Activated T-helper 2 cell treated with anti-CD3 and anti-CD28 coated beads, Interferon-gamma antibody, Interleukin-2, Interleukin-4, amounts not matched to agents 10 μg/mL and 5 μg/mL and 100 μg/mL, durations not matched to agents 14 hours and 24 hours and 36 hours (primary cell): ENCODE results near the gene VEPH1. TPM values are rescaled to one million over a fixed set of nuclear protein-coding genes. Genes with fewer than 3 reads are reported as not detected.

Experiments used
- DNase-seq: peaks from one replicate; pipeline ENCODE4 v3.0.0; 2021; ENCODE audit warnings: low spot score
- H3K27ac Mint-ChIP-seq: one replicate; pipeline ENCODE4 v1.8.0; 2021; ENCODE audit warnings: mixed read lengths
- H3K27me3 Mint-ChIP-seq: one replicate; pipeline ENCODE4 v1.8.0; 2021; ENCODE audit warnings: low read depth, mixed read lengths
- H3K36me3 Mint-ChIP-seq: one replicate; pipeline ENCODE4 v1.8.0; 2021; ENCODE audit warnings: low read depth, mixed read lengths
- H3K4me1 Mint-ChIP-seq: one replicate; pipeline ENCODE4 v1.8.0; 2021; ENCODE audit warnings: low read depth, mixed read lengths
- H3K4me3 Mint-ChIP-seq: one replicate; pipeline ENCODE4 v1.8.0; 2021; ENCODE audit warnings: low read depth, mild to moderate bottlenecking, moderate library complexity, mixed read lengths
- H3K9me3 Mint-ChIP-seq: one replicate; pipeline ENCODE4 v1.8.0; 2021; ENCODE audit warnings: mixed read lengths
- intact Hi-C: fragments of 100-400 bp; cut with micrococcal nuclease; formaldehyde crosslinking; loops from one replicate; pipeline ENCODE4 v1.15.1; 2023
- total RNA-seq: library from RNA; stranded (reverse); gene quantifications from 2 replicates; pipeline ENCODE4 v1.2.3, GENCODE V29; 2022

Gene VEPH1
- total RNA-seq, 1 donor from 2014 or later = not detected

DNA sequence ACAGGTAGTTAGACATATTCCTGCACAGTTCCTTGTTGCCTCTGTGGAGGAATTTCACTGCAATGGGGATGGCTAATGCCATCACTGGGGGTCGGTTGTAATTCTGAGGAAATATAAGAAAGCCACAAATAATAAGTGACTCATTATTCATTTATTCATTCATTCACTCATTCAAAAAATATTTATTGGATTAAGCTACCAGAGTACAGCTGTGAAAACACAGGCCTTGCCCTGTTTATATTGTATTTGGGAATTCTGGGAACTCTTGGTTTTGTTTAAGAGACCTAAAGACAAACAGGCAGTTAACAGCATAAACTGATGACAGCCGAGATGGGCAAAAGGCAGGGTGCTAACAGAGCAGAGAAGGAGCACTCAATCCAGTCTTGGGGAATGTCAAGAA is 43.0 kb downstream of the VEPH1 start:
- H3K36me3 Mint-ChIP-seq = no peaks in the 10 kb centered on the region
- intact Hi-C loops = no loop called here
- peaks cover 2% of the 10 kb centered on the region for H3K27me3 Mint-ChIP-seq

DNA sequence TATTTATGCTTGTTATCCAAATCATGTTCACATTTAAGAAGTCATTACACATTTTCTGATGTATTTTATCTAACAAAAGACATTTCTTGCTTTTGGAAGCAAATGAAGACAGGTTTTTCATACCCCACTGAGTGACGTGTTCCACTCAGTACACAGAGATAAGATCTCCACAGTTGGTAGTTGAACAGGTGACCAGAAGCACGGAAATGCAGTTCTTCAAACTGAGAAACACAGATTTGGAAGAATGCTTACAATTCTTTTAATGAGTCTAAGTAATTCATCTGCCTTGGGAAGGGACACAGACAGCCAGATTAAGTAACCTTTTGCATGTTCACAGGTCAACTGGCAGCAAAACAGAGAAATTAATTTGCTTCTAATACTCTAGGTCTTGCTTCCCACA is 43.5 kb downstream of the VEPH1 start:
- no peak for DNase-seq
- no peaks in the 10 kb centered on the region for H3K4me1 Mint-ChIP-seq
- no peaks in the 10 kb centered on the region for H3K9me3 Mint-ChIP-seq
- no peaks in the 10 kb centered on the region for H3K36me3 Mint-ChIP-seq
- no peak overlapping the region for H3K27ac Mint-ChIP-seq
- intact Hi-C loops = no loop called here
- peaks cover 2% of the 10 kb centered on the region for H3K27me3 Mint-ChIP-seq
- no peak overlapping the region for H3K4me3 Mint-ChIP-seq

More for the DNA sequence above, 43.0 kb downstream of the VEPH1 start:
- Mint-ChIP-seq H3K4me1 (no peaks in the 10 kb centered on the region), H3K4me3 (no peak overlapping the region), H3K27ac (no peak overlapping the region), H3K9me3 (no peaks in the 10 kb centered on the region)
- DNase-seq = no peak

- Mint-ChIP-seq H3K36me3 (no peaks in the 10 kb centered on the region), H3K9me3 (no peaks in the 10 kb centered on the region), H3K4me1 (no peaks in the 10 kb centered on the region), H3K27ac (no peak overlapping the region), H3K27me3 (peaks cover 12% of the 10 kb centered on the region), H3K4me3 (no peak overlapping the region)
- no peak for DNase-seq
- intact Hi-C loops = no loop called here
Observed at GRCh38 chr3:157453824-157454223, 49.4 kb downstream of the VEPH1 start.

DNA sequence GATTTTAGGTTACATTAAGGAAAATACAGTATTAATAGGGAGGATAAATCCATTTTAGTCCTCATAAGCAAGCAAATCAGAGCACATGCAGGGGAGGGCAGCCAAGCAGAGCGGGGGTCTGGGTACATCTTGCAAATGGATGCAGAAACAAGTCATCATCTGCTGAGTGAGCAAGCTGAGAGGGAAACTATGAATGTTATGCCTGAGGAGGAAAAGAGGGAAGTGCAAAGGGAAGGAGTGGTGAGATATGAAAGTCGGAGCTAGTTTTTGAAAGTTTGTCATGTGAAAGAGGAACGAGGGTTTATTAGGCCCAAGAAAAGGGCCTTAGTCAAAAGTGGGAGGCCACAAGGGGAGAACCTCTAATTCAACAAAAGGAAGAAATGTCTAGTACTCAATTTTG is 51.1 kb downstream of the VEPH1 start:
- Mint-ChIP-seq H3K27me3 (peaks cover 12% of the 10 kb centered on the region), H3K36me3 (no peaks in the 10 kb centered on the region), H3K27ac (no peak overlapping the region), H3K9me3 (no peaks in the 10 kb centered on the region), H3K4me1 (no peaks in the 10 kb centered on the region), H3K4me3 (no peak overlapping the region)
- intact Hi-C loops = no loop called here
- no peak for DNase-seq

- DNase-seq = no peak
- intact Hi-C loops = no loop called here
- Mint-ChIP-seq H3K9me3 (no peaks in the 10 kb centered on the region), H3K4me3 (no peak overlapping the region), H3K36me3 (no peaks in the 10 kb centered on the region), H3K27me3 (peaks cover 3% of the 10 kb centered on the region), H3K27ac (no peak overlapping the region), H3K4me1 (no peaks in the 10 kb centered on the region)
Observed at GRCh38 chr3:157447026-157447694, 56.1 kb downstream of the VEPH1 start.

GRCh38 chr3:157445857-157446256 is 57.4 kb downstream of the VEPH1 start:
- intact Hi-C loops = no loop called here
- H3K27ac Mint-ChIP-seq = no peak overlapping the region

DNA sequence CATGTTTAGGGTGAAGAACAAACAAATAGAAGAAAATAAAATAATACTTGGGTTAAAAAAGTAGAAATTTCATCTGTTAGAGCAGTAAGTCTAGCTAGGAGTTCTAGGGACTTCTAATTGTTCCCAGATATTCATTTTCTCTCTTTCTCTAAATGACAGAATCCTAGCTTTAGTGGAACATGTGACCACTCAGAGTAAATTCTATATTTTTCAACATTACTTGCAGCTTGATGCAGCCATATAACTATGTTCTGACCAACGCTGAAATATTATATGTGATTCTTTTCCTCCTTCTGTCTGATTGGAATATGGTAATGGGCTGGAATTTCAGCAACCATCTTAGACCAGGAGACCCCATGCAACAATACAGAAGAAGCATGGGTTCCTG is 58.4 kb downstream of the VEPH1 start:
- no peaks in the 10 kb centered on the region for H3K9me3 Mint-ChIP-seq
- no peak for DNase-seq
- no peak overlapping the region for H3K4me3 Mint-ChIP-seq
- no peak overlapping the region for H3K27ac Mint-ChIP-seq
- no peaks in the 10 kb centered on the region for H3K36me3 Mint-ChIP-seq
- H3K4me1 Mint-ChIP-seq = no peaks in the 10 kb centered on the region
- intact Hi-C loops = no loop called here
- peaks cover 2% of the 10 kb centered on the region for H3K27me3 Mint-ChIP-seq

More at GRCh38 chr3:157445857-157446256, 57.4 kb downstream of the VEPH1 start:
- DNase-seq = no peak
- H3K36me3 Mint-ChIP-seq = no peaks in the 10 kb centered on the region
- H3K9me3 Mint-ChIP-seq = no peaks in the 10 kb centered on the region
- peaks cover 2% of the 10 kb centered on the region for H3K27me3 Mint-ChIP-seq
- no peaks in the 10 kb centered on the region for H3K4me1 Mint-ChIP-seq
- no peak overlapping the region for H3K4me3 Mint-ChIP-seq

GRCh38 chr3:157443905-157444796 is 59.1 kb downstream of the VEPH1 start:
- DNase-seq = no peak
- no peaks in the 10 kb centered on the region for H3K36me3 Mint-ChIP-seq
- H3K4me1 Mint-ChIP-seq = no peaks in the 10 kb centered on the region
- H3K9me3 Mint-ChIP-seq = no peaks in the 10 kb centered on the region
- no peak overlapping the region for H3K27ac Mint-ChIP-seq
- peaks cover 4% of the 10 kb centered on the region for H3K27me3 Mint-ChIP-seq
- intact Hi-C loops = no loop called here
- H3K4me3 Mint-ChIP-seq = no peak overlapping the region

- intact Hi-C loops = no loop called here
- H3K4me1 Mint-ChIP-seq = no peaks in the 10 kb centered on the region
- H3K27me3 Mint-ChIP-seq = peaks cover 18% of the 10 kb centered on the region
- DNase-seq = no peak
- no peak overlapping the region for H3K27ac Mint-ChIP-seq
- H3K36me3 Mint-ChIP-seq = no peaks in the 10 kb centered on the region
- no peaks in the 10 kb centered on the region for H3K9me3 Mint-ChIP-seq
- no peak overlapping the region for H3K4me3 Mint-ChIP-seq
Observed at GRCh38 chr3:157442729-157443128, 60.5 kb downstream of the VEPH1 start.

DNA sequence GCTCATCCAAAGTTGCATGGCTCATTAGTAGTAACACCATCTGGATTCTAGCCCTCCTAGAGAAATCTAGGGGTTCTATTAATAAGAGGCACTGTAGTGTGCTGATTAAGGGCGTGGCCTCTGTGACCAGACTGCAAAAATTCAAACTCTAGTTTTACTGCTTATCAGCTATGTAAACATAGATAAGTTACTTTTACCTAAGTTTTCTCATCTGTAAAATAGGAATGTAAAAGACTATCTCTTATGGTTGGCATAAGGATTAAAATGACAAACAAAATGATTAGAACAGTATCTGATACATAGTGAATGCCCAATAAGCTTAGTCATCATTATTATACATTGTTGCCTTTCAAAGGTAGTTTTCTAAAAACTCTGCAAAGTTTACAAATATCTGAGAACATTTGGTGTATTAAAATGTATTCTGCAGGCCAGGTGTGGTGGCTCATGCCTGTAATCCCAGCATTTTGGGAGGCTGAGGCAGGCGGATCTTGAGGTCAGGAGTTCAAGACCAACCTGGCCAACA is 62.1 kb downstream of the VEPH1 start:
- H3K9me3 Mint-ChIP-seq = no peaks in the 10 kb centered on the region
- peaks cover 6% of the 10 kb centered on the region for H3K4me1 Mint-ChIP-seq
- H3K27me3 Mint-ChIP-seq = peaks cover 30% of the 10 kb centered on the region
- intact Hi-C loops = no loop called here
- no peaks in the 10 kb centered on the region for H3K36me3 Mint-ChIP-seq
- no peak overlapping the region for H3K4me3 Mint-ChIP-seq
- DNase-seq = no peak
- no peak overlapping the region for H3K27ac Mint-ChIP-seq

DNA sequence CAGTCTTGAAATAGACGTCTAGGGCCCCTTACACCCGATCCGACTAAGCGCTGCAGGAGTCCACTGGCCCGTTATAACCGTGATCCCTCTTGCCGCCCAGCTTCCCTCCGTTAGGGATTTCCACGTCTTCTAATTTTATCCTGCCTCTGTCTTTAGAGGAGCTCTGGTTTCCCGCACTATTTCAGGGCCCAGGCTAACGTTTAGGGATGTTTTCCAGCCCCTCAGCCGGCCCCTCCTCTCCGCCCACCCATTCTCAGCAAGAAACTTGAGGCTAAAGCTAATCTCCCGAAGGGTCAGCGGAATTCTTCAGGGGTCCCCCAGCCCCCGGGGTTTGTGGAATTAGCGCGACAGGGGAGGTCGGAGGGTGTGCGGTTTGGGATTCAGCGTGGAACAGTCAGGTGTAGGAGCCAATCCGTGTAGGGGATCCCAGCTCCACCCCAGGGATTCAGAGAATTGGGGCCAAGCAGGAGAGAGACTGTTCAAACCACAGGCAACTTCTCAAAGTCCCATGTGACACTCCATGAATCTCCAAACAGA is 65.0 kb downstream of the VEPH1 start:
- no peaks in the 10 kb centered on the region for H3K9me3 Mint-ChIP-seq
- H3K27ac Mint-ChIP-seq = no peak overlapping the region
- DNase-seq = no peak
- no peaks in the 10 kb centered on the region for H3K36me3 Mint-ChIP-seq
- peaks cover 52% of the 10 kb centered on the region for H3K27me3 Mint-ChIP-seq
- no peak overlapping the region for H3K4me3 Mint-ChIP-seq
- intact Hi-C loops = loop anchor here (5.0 kb wide), 1 partner anchor 664 kb away; no protein-coding TSS in a partner anchor
- peaks cover 6% of the 10 kb centered on the region for H3K4me1 Mint-ChIP-seq

DNA sequence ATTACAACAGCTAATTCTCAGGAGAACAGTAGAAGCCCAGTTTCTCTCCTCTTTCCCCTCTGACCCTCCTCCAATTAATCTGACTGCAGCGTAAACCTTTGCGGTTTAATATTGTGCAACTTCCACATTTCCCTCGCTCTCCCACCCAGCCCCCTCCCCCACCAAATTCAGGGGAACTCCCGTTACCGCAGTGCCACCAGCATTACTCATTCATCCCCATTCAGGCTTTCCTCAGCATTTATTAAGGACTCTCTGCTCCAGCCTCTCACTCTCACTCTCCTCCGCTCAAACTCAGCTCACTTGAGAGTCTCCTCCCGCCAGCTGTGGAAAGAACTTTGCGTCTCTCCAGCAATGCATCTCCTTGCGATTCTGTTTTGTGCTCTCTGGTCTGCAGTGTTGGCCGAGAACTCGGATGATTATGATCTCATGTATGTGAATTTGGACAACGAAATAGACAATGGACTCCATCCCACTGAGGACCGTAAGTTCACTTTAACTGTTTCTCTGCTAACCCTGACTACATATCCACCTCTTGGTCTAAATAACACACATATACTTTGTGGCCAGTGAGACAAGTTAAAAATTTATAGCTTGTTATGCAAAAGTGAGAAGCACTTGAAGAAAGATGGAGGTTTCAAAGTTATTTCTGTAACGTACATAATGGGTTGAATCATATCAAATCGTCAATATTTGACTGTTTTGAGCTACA is 66.5 kb downstream of the VEPH1 start, which contains the start of gene PTX3:
Gene PTX3 (plus strand): TSS at position 268 of the 709 bp plus-strand sequence. CDS start 84 bp downstream, at position 352.
- DNase-seq = no peak

More for the DNA sequence above, 66.5 kb downstream of the VEPH1 start, which contains the start of gene PTX3:
- Mint-ChIP-seq H3K27me3 (peaks cover 53% of the 10 kb centered on the region), H3K4me1 (peaks cover 6% of the 10 kb centered on the region), H3K9me3 (no peaks in the 10 kb centered on the region), H3K36me3 (no peaks in the 10 kb centered on the region), H3K4me3 (peak within 1 kb of the TSS; percentile 50), H3K27ac (no peak within 1 kb of the TSS)
- intact Hi-C loops = loop anchor here (5.0 kb wide), 1 partner anchor 666 kb away; no protein-coding TSS in a partner anchor
